ENCODE results near the gene SMIM5. TPM values are rescaled to one million over a fixed set of nuclear protein-coding genes. Genes with fewer than 3 reads are reported as not detected.

SMIM5 gene
- total and polyA plus RNA-seq, 8 donors: 0.55 to 15.3 (median 0.86) TPM

DNA sequence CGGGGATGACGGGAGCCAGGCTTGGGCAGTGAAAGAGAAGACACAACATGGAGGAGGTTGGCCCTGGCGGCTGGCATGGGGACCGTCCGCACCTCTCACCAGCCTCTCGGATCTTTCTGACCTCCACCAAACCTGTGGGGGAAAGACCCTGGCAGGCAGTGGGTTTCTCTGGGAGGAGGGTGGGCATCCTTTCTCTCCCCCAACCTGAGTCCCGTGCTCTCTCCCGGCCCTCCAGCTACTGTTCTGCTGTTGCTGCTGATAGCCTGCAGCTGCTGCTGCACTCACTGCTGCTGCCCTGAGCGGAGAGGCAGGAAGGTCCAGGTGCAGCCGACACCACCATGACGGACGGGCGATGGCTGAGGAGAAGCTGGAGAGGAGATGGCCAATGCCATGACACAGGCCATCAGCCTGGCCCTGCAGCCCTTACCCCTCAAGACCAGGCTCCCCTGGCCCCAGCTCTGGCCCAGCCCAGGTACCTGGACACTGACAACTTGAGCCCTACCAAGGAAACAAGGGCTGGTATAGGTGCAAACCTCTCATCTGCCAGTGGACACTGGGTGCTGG is 7.4 kb downstream of the SMIM5 start:
- H3K4me1 ChIP-seq: peaks cover 6 to 9% (median 9%) of the 10 kb centered on the region in 3 donors
- DNase-seq (peak in 4 of 6 donors; percentile 12 to 57 (median 37)), ATAC-seq (no peak), FAIRE-seq (no peak)
- no peak for TF ChIP-seq CTCF (IDR thresholded peaks at IDR 0.05)
- no peaks in the 10 kb centered on the region for H3K9me3 ChIP-seq
- no peaks in the 10 kb centered on the region for H3K27me3 ChIP-seq
- intact Hi-C loops (cut with DNase I): no loop called here
- no peaks in the 10 kb centered on the region for H3K36me3 ChIP-seq
- H3K4me3 ChIP-seq: no peak overlapping the region
- peak overlapping the region in 1 of 4 donors; percentile 66 for H3K27ac ChIP-seq
- WGBS, 2 donors: 92 to 97% methylated on average over 13 of the region's 13 CpGs

GRCh38 chr17:75641343-75641742 is 8.1 kb downstream of the SMIM5 start:
- 61 to 75% methylated on average over 9 of the region's 9 CpGs for WGBS, 2 donors
- Histone ChIP-seq H3K27me3 (no peaks in the 10 kb centered on the region), H3K9me3 (no peaks in the 10 kb centered on the region), H3K36me3 (no peaks in the 10 kb centered on the region), H3K27ac (peak overlapping the region in 2 of 4 donors; percentile 64 to 74), H3K4me1 (peaks cover 9 to 14% (median 12%) of the 10 kb centered on the region in 3 donors), H3K4me3 (no peak overlapping the region)
- DNase-seq (peak in 3 of 6 donors; percentile 14 to 34 (median 33)), FAIRE-seq (no peak), ATAC-seq (no peak)
- intact Hi-C loops (cut with DNase I): no loop called here
- TF ChIP-seq CTCF (IDR thresholded peaks at IDR 0.05): no peak

- ATAC-seq (peak in 1 of 4 donors; percentile 7), FAIRE-seq (no peak), DNase-seq (peak in 4 of 6 donors; percentile 27 to 64 (median 40))
- Histone ChIP-seq H3K36me3 (no peaks in the 10 kb centered on the region), H3K27ac (peak overlapping the region in 2 of 4 donors; percentile 64 to 74), H3K9me3 (no peaks in the 10 kb centered on the region), H3K4me3 (no peak overlapping the region), H3K4me1 (peaks cover 12 to 21% (median 13%) of the 10 kb centered on the region in 3 donors), H3K27me3 (no peaks in the 10 kb centered on the region)
- 70 to 75% methylated on average over 7 of the region's 7 CpGs for WGBS, 2 donors
- intact Hi-C loops (cut with DNase I): no loop called here
- TF ChIP-seq CTCF (IDR thresholded peaks at IDR 0.05): no peak
Measured at GRCh38 chr17:75642182-75642783, 9.0 kb downstream of the SMIM5 start.

DNA sequence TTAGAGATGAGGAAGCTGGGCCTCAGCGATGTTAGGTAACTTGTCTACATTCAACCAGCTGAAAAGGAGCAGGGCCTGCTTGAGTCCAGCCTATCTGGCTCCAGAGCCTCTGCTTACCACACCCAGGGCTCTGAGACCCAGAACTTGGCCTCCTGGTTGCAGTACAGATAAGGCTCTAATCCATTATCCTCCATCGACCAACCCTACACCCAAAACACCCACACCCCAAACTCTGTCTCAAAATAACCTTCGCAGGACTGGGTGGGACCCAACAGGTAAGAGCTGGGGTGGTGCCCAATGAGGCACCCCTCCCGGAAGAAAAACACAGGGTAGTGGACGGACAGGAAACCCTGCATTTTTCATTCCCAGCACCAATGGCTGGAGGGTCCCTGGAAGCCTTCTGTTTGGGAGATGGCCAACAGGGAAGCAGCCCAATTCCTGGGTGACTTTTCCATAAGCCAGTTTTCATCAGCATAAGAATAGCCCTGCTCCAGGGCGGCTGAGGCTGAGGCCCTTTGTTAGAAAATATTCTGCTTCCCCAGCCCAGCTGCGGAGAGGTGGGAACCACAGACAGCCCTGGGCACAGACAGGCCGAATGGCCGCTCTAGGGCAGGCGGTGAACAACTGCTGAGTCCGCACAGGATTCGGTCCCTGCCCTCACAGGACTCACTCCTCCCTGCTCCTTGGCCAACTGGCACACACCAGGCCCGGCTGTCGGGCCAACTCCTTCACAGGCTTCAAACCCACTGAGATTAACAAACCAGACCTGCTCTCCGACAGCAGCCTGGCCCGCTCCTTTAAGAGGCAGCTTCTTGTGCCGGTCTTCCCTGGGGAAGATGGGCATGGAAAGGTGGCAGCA is 9.8 kb downstream of the SMIM5 start:
- ATAC-seq: no peak
- no peak for FAIRE-seq
- Histone ChIP-seq H3K9me3 (no peaks in the 10 kb centered on the region), H3K36me3 (no peaks in the 10 kb centered on the region), H3K4me1 (peaks cover 12 to 21% (median 13%) of the 10 kb centered on the region in 3 donors), H3K27ac (peak overlapping the region in 3 of 4 donors; percentile 8 to 74 (median 64)), H3K4me3 (no peak overlapping the region), H3K27me3 (no peaks in the 10 kb centered on the region)
- 85% methylated on average over 17 of the region's 17 CpGs for WGBS, 2 donors
- peak in 3 of 6 donors; percentile 12 to 55 (median 23) for DNase-seq
- TF ChIP-seq CTCF (IDR thresholded peaks at IDR 0.05): no peak
- intact Hi-C loops (cut with DNase I): no loop called here

Data from pancreas (tissue), 10 donors.